HUES64 (cell line): ENCODE measurements around the gene ITPRIP.

Experiments
- H3K27ac ChIP-seq: 2 replicates; pipeline ENCODE4 v1.7.0; 2013; ENCODE audit warnings: low read depth, low read length, inconsistent platforms
- H3K27me3 ChIP-seq: 2 replicates; pipeline ENCODE4 v1.6.1; 2013; ENCODE audit warnings: mild to moderate bottlenecking, low read length; ENCODE audit not compliant: insufficient read depth
- H3K36me3 ChIP-seq: 2 replicates; pipeline ENCODE4 v1.6.1; 2013; ENCODE audit warnings: mild to moderate bottlenecking, low read length; ENCODE audit not compliant: insufficient read depth
- H3K4me1 ChIP-seq: 2 replicates; pipeline ENCODE4 v1.6.1; 2013; ENCODE audit warnings: mild to moderate bottlenecking, low read length, moderate library complexity; ENCODE audit not compliant: insufficient read depth
- H3K4me3 ChIP-seq: 2 replicates; pipeline ENCODE4 v1.5.1; 2013; ENCODE audit warnings: mild to moderate bottlenecking, low read length, moderate library complexity
- H3K9ac ChIP-seq: 2 replicates; pipeline ENCODE4 v1.6.1; 2013; ENCODE audit warnings: mild to moderate bottlenecking, low read depth, low read length
- H3K9me3 ChIP-seq: 2 replicates; pipeline ENCODE4 v1.6.1; 2013; ENCODE audit warnings: low read depth, low read length; ENCODE audit not compliant: insufficient read depth
- WGBS: fragments of 150-250, 120-280 bp; methylation state at CpG from one replicate; pipeline ENCODE4 v1.1.7; 2013; ENCODE audit warnings: missing lambda C conversion rate; 5-methylcytosine and 5-hydroxymethylcytosine counted together

Gene ITPRIP

DNA sequence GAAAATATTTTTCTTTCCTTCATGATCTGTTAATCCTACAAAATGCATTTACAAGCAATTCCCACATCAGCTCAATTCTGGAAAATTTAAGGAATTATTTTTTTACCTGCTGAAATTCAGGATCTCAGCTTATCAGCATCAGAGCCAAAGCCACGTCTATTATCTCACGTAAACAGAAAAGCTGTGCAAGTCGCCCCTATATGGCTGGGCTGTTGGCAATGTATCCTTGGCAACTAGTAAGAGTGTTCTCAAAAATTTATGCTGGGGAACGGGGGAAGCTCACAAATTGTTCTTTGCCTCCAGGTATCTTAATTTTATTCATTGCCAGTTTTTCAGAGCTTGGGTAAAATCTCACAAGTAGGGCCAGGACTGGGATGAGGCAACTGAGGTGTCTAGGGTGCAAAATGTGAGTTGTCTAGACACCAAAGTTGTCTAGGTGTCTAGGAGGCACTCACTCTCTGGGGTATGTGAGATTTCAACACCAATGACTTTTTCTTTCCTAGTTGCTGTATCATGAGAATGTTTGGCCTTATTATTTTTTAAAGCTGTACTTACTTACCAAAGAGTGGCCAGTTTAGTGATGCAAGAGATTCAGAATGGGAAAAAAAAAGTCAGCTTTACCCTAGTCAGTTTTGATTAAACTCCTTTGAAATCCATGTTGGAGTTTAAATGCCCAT is 64.2 kb downstream of the ITPRIP start:
- H3K27ac ChIP-seq, result no peak overlapping the region
- WGBS, result 92% methylated on average over 4 of the region's 4 CpGs
- H3K27me3 ChIP-seq, result peaks cover 12% of the 10 kb centered on the region; the same call in 1 of the 2 replicates
- peaks cover 6% of the 10 kb centered on the region; the same call in 1 of the 2 replicates for H3K4me1 ChIP-seq
- no peak overlapping the region for H3K9ac ChIP-seq
- no peaks in the 10 kb centered on the region for H3K36me3 ChIP-seq
- 0 out of 2 replicates have a peak overlapping the region, but pooled peaks have one; percentile 58 for H3K4me3 ChIP-seq
- H3K9me3 ChIP-seq, result no peaks in the 10 kb centered on the region

GRCh38 chr10:104273286-104273685 is 65.0 kb downstream of the ITPRIP start:
- Histone ChIP-seq H3K4me3 (no peak overlapping the region), H3K9ac (no peak overlapping the region), H3K9me3 (no peaks in the 10 kb centered on the region), H3K4me1 (peaks cover 6% of the 10 kb centered on the region; the same call in 1 of the 2 replicates), H3K27ac (no peak overlapping the region), H3K36me3 (no peaks in the 10 kb centered on the region), H3K27me3 (peaks cover 12% of the 10 kb centered on the region; the same call in 1 of the 2 replicates)
- WGBS, result 100% methylated on average over 1 of the region's 1 CpG

DNA sequence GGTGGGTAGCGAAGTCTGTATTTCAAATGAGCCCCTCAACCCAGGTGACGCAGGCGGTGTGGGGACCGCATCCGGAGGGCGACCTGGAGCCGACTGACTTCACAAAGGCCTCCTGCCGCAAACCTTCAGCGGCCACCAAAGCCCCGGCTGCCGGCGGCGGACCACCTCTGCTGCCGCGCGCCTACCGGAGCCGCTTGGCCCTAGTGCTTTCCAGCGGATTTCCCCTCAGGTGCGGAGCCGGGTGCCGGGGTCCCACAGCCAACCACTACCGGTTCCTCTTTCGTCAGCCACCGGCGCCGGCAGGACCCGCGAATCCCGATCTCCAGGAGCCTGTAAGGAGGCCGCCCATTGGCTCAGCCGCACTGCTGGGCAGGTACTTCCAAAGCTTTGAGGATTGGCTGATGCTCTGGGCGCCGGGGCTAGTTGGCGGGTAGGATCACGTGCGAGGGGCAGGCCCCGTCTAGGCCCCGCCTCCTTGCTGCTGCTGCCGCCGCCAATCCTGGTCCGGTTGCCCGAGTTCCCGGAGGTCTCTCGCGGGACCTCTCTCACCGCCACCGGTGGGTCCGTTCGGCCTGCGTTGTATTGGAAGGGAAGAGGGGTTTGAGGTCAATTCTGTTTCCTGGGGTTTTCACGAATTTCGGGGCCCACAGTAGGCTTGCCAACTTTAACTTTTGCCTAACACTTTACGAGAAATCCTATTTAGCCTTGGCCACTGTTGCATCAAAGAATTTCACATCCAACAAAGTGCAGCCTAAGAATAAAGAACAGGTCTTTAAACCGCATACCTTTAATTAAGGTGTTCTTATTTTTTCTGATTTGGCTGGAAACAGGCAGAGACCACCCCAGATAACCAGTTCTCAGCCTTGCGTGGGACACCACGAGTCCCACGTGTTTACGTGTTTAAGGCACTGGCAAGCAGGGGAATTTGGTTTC is 69.3 kb downstream of the ITPRIP start, which contains the start of gene GSTO2:
Gene GSTO2, plus strand, starts transcription at position 472 of the 933 bp plus-strand sequence. CDS start 5,732 bp downstream, outside the sequence.
- H3K9ac ChIP-seq, result peak within 1 kb of the TSS; percentile 98
- peak within 1 kb of the TSS; percentile 92 for H3K27ac ChIP-seq
- 14% methylated on average over 59 of the region's 59 CpGs for WGBS

GRCh38 chr10:104268405-104268712 is 69.9 kb downstream of the ITPRIP start:
- Histone ChIP-seq H3K27me3 (no peaks in the 10 kb centered on the region), H3K4me1 (no peaks in the 10 kb centered on the region), H3K9ac (peak overlapping the region; percentile 98), H3K36me3 (peaks cover 44% of the 10 kb centered on the region), H3K27ac (peak overlapping the region; percentile 92), H3K4me3 (peak overlapping the region; percentile 99), H3K9me3 (no peaks in the 10 kb centered on the region)
- WGBS, result 24% methylated on average over 10 of the region's 10 CpGs

More for the DNA sequence above, 69.3 kb downstream of the ITPRIP start, which contains the start of gene GSTO2:
- Histone ChIP-seq H3K27me3 (no peaks in the 10 kb centered on the region), H3K4me3 (peak within 1 kb of the TSS; percentile 99), H3K9me3 (no peaks in the 10 kb centered on the region), H3K36me3 (peaks cover 38% of the 10 kb centered on the region), H3K4me1 (no peaks in the 10 kb centered on the region)

DNA sequence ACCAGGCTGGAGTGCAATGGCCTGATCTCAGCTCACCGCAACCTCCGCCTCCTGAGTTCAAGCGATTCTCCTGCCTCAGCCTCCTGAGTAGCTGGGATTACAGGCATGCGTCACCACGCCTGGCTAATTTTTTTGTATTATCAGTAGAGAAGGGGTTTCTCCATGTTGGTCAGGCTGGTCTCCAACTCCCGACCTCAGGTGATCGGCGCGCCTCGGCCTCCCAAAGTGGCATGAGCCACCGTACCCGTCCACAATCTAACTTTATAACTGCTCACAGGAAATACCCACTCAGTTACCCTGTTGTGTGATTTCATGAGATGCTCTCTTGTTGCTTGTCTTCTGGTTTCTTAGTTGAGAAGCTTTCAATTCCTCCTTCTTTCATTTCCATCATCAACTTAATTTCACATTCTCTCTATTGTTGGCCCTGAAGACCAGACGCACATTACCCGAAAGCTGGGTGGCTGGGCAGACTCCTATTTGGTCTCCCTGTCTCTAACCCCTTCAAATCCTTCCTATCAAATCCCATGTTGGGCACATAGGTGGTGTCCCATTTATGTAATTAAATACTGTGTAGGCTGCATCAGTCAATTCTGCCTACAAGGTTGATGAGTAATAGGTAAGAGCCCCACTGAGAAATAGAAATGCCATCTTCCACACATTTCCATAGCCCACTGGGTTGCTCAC is 70.4 kb downstream of the ITPRIP start:
- no peaks in the 10 kb centered on the region for H3K9me3 ChIP-seq

GRCh38 chr10:104264783-104265182 is 73.5 kb downstream of the ITPRIP start:
- WGBS, result 95% methylated on average over 5 of the region's 5 CpGs
- H3K9me3 ChIP-seq, result no peaks in the 10 kb centered on the region
- no peak overlapping the region for H3K27ac ChIP-seq
- peaks cover 12% of the 10 kb centered on the region; the same call in 1 of the 2 replicates for H3K4me1 ChIP-seq
- peaks cover 80% of the 10 kb centered on the region for H3K36me3 ChIP-seq
- no peak overlapping the region for H3K4me3 ChIP-seq
- H3K27me3 ChIP-seq, result no peaks in the 10 kb centered on the region
- no peak overlapping the region for H3K9ac ChIP-seq

More for the DNA sequence above, 70.4 kb downstream of the ITPRIP start:
- H3K27me3 ChIP-seq, result no peaks in the 10 kb centered on the region
- peak overlapping the region; percentile 99 for H3K4me3 ChIP-seq
- no peaks in the 10 kb centered on the region for H3K4me1 ChIP-seq
- 95% methylated on average over 14 of the region's 14 CpGs for WGBS
- peak overlapping the region; percentile 92; the same call in 1 of the 2 replicates for H3K27ac ChIP-seq
- peaks cover 49% of the 10 kb centered on the region for H3K36me3 ChIP-seq
- peak overlapping the region; percentile 98 for H3K9ac ChIP-seq

DNA sequence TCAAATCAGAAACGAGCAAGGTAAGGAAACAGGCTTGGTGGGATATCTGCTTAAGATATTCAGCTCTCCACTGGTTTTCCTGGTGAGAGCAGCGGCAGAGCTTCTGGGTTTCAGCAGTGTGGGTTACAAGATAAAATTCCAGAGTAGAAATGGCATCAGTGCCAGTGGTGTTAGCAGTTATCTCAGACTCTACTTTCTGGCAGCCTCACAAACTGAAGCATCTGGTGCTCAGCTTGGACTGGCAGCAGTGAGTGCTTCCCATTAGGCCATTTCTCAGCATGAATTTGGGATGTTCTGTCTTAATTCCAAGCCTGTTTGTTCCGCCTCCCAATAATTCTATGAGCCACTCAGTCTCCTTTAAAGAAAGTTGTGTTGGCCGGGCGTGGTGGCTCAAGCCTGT is 76.2 kb downstream of the ITPRIP start:
- H3K4me1 ChIP-seq, result peaks cover 12% of the 10 kb centered on the region; the same call in 1 of the 2 replicates
- peaks cover 96% of the 10 kb centered on the region for H3K36me3 ChIP-seq
- 96% methylated on average over 5 of the region's 5 CpGs for WGBS
- H3K27me3 ChIP-seq, result no peaks in the 10 kb centered on the region
- H3K4me3 ChIP-seq, result no peak overlapping the region
- no peaks in the 10 kb centered on the region for H3K9me3 ChIP-seq
- no peak overlapping the region for H3K9ac ChIP-seq
- H3K27ac ChIP-seq, result no peak overlapping the region

GRCh38 chr10:104260775-104261115 is 77.5 kb downstream of the ITPRIP start:
- Histone ChIP-seq H3K9ac (no peak overlapping the region), H3K4me1 (peaks cover 22% of the 10 kb centered on the region), H3K4me3 (no peak overlapping the region)

DNA sequence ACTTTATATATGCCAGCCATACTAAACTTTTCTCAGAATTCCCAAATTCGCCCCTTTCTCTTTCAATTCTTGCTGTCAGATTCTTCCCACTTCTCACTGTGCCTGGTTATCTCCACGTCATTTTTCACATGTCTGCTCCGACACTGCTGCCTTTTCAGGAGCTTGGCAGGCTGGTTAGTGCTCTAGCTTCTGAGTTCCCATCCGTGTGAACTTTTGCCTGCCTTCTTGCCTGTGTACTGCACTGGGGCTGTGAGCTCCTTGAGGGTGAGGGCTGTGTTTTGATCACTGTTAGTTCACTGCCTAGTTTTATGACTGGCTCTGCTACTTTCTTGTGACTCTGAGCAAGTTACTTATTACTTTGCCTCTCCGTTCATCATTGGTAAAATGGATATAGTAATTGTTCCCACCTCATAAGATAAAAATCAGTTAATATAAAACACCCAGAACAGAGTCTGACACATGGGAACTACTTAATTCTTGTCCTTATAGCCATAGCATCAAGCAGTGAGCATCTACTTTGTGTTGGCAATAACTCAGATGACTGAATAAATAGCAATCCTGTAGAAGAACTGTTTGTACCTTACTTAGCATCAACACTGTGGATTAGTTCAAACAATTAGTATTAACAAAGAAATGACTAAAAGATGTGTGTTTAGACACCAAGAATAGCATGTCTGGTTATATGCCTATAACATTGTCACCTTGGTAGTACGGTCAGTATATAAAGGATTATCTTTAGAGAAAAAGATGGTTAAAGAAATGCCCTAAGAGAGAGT is 78.1 kb downstream of the ITPRIP start:
- Histone ChIP-seq H3K9ac (no peak overlapping the region), H3K9me3 (no peaks in the 10 kb centered on the region), H3K27me3 (0 out of 2 replicates have a peak, but pooled peaks cover under 1% of the 10 kb centered on the region), H3K36me3 (peaks cover 77% of the 10 kb centered on the region), H3K27ac (no peak overlapping the region; the same call in 1 of the 2 replicates), H3K4me3 (no peak overlapping the region), H3K4me1 (peaks cover 27% of the 10 kb centered on the region)
- WGBS, result 77% methylated on average over 5 of the region's 6 CpGs

More at GRCh38 chr10:104260775-104261115, 77.5 kb downstream of the ITPRIP start:
- H3K9me3 ChIP-seq, result no peaks in the 10 kb centered on the region
- H3K36me3 ChIP-seq, result peaks cover 83% of the 10 kb centered on the region
- H3K27me3 ChIP-seq, result no peaks in the 10 kb centered on the region
- peak overlapping the region; percentile 14; the same call in 1 of the 2 replicates for H3K27ac ChIP-seq
- 76% methylated on average over 2 of the region's 3 CpGs for WGBS
